Heart left ventricle (tissue), 16 donors: Measurements from ENCODE around the gene CCDC70. TPM values are rescaled to one million over a fixed set of nuclear protein-coding genes. Genes with fewer than 3 reads are reported as not detected.

ENCODE experiments used
- ATAC-seq, 4 donors: fragments of 200-7000 bp; cut with Tn5 transposase; one replicate each; pipeline ENCODE4 v1.9.1; 2020 to 2022; ENCODE audit warnings: moderate library complexity in 4 of 4, mild to moderate bottlenecking in 3 of 4, moderate number of reproducible peaks in 1 of 4
- DNase-seq, 5 donors: peaks; one replicate each; pipeline ENCODE4 v3.0.0-alpha.2; 2020
- H3K27ac ChIP-seq, 12 donors: fragments of 200-600 bp; sonication (generic) in 4 of 12; one replicate each; pipeline versions ENCODE4 v1.5.0 to v1.8.0; 2016 to 2022; ENCODE audit warnings: mild to moderate bottlenecking in 2 of 12
- H3K27me3 ChIP-seq, 9 donors: fragments of 200-600 bp; sonication (generic) in 2 of 9; one replicate each; pipeline versions ENCODE4 v1.5.1 to v1.8.0; 2016 to 2022; ENCODE audit warnings: mild to moderate bottlenecking in 3 of 9
- H3K36me3 ChIP-seq, 9 donors: fragments of 200-600 bp; sonication (generic) in 2 of 9; one replicate each; pipeline versions ENCODE4 v1.5.0 to v1.8.0; 2018 to 2022; ENCODE audit warnings: mild to moderate bottlenecking in 2 of 9
- H3K4me1 ChIP-seq, 12 donors: fragments of 200-600 bp; sonication (generic) in 4 of 12; one replicate each; pipeline versions ENCODE4 v1.5.0 to v1.8.0; 2016 to 2022; ENCODE audit warnings: mild to moderate bottlenecking in 3 of 12
- H3K4me3 ChIP-seq, 12 donors: fragments of 200-600 bp; sonication (generic) in 4 of 12; one replicate each; pipeline versions ENCODE4 v1.5.0 to v1.8.0; 2017 to 2022; ENCODE audit warnings: mild to moderate bottlenecking in 9 of 12, moderate library complexity in 4 of 12
- H3K9me3 ChIP-seq, 12 donors: fragments of 200-600 bp; sonication (generic) in 4 of 12; one replicate each; pipeline versions ENCODE4 v1.5.0 to v1.8.0; 2016 to 2022; ENCODE audit warnings: mild to moderate bottlenecking in 1 of 12
- CTCF ChIP-seq, 12 donors: fragments of 200-600 bp; sonication (generic) in 4 of 12; IDR thresholded peaks; one replicate each; pipeline versions ENCODE4 v1.5.0 to v1.8.0; 2018 to 2022; ENCODE audit warnings: antibody characterized with exemption in 12 of 12, mild to moderate bottlenecking in 5 of 12
- POLR2A ChIP-seq, 2 donors: fragments of 450-650 bp; IDR thresholded peaks; one replicate each; pipeline ENCODE4 v1.6.1; 2017; ENCODE audit warnings: antibody characterized with exemption in 2 of 2, mild to moderate bottlenecking in 2 of 2, moderate library complexity in 2 of 2
- WGBS, 4 donors: extraction: QIAGEN DNeasy Blood & Tissue Kit in 2 of 4; methylation state at CpG; one replicate each; pipeline versions ENCODE4 v1.1.5 to v1.1.7; 2013 to 2018; 5-methylcytosine and 5-hydroxymethylcytosine counted together
- intact Hi-C, 10 donors: fragments of 100-400 bp; cut with DNase I; formaldehyde crosslinking; loops; one replicate each; pipeline versions ENCODE4 v1.11.1 to v1.14.2; 2022
- polyA plus RNA-seq, 2 donors: library from polyadenylated mRNA; stranded (reverse); fragments of 200-250 nt; gene quantifications; one replicate each; pipeline ENCODE4 v1.2.3, GENCODE V29; 2013
- total RNA-seq, 9 donors: library from RNA; depleted of rRNA in 2 of 9; stranded (reverse); fragments of >200 nt in 2 of 9; fragmentation: NEBNext Ultra II Directional in 3 of 9; extraction: Animal tissue kit (Norgen Biotek cat#: 25700) in 3 of 9; gene quantifications; one replicate each; pipeline versions ENCODE4 v1.1.0 to v1.2.4, GENCODE V29; 2016 to 2023
- donor health status: ischemic (EF 13 %, LVEDD 7.1; RV severe dilation, severe dysfunction).
- donor health status: healthy with polysubstance abuse.
- donor health status: DM: no; HTN: yes; CAD: no.
- donor health status: DM: no; HTN: no; CAD: no.
- donor health status: ischemic (EF 25% LVEDD 6.9; RV normal size, moderate dysfunction).
- donor health status: ischemic (EF 25% LVEDD 5.7; RV mildly dilated, moderate dysfunction).
- donor health status: healthy.
- donor health status: DM: yes; HTN: yes; CAD: no.
- donor health status: ischemic (EF 35%, LVEDD 5.7; RV mildly dilated, moderate dysfunction).
- donor health status: nonischemic (EF 11% LVEDD 7.7; RV severe dilation, severe dysfunction).
- donor health status: DM: yes; HTN: yes; CAD: no.
- donor health status: PGD.
- donor health status: ischemic (EF 29% LVEDD 5.4; RV normal size, mild dysfunction).
- donor health status: nonischemic (EF 23%, LVEDD 6.1; RV moderate dilation, normal function).

Gene CCDC70
- total and polyA plus RNA-seq, 11 donors, result not detected

DNA sequence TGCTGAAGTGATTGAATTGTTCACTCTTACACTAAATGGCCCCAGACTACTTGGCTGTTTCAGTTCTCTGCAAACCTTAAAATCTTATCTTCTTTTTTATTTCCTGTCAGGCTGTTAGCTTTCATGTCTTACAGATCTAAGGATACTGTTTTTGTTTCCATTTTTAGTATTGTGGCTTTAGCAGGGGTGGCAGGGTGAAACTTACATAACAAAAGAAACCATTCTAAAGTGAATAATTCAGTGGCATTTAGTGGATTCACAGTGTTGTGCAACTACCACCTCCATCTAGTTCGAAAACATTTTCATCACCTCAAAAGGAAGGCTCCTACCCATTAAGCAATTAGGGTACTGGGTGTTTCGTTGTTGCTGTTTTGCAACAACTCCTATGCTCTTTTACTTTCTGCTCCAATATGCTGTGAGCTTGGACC, 36.6 kb upstream of the CCDC70 start:
- Histone ChIP-seq H3K36me3 (no peaks in the 10 kb centered on the region), H3K4me3 (peak overlapping the region in 1 of 12 donors; percentile 36), H3K27me3 (no peaks in the 10 kb centered on the region), H3K9me3 (no peaks in the 10 kb centered on the region), H3K27ac (peak overlapping the region in 11 of 12 donors; percentile 13 to 83 (median 67)), H3K4me1 (peaks cover 3 to 73% (median 40%) of the 10 kb centered on the region in 12 donors)
- DNase-seq (no peak), ATAC-seq (peak in 2 of 4 donors; percentile 27 to 52)
- intact Hi-C loops, result no loop called here
- no peak for TF ChIP-seq POLR2A (IDR thresholded peaks at IDR 0.05)
- TF ChIP-seq CTCF (IDR thresholded peaks at IDR 0.05), result no peak
- 60 to 75% (median 69%) methylated on average over 2 of the region's 2 CpGs for WGBS, 4 donors

- no peak for ATAC-seq
- Histone ChIP-seq H3K27ac (peak overlapping the region in 11 of 12 donors; percentile 52 to 83 (median 67)), H3K27me3 (no peaks in the 10 kb centered on the region), H3K4me3 (peak overlapping the region in 1 of 12 donors; percentile 8), H3K4me1 (peaks cover 3 to 72% (median 40%) of the 10 kb centered on the region in 12 donors), H3K36me3 (no peaks in the 10 kb centered on the region), H3K9me3 (no peaks in the 10 kb centered on the region)
- no peak for DNase-seq
- intact Hi-C loops, result no loop called here
- 80 to 84% (median 80%) methylated on average over 10 of the region's 10 CpGs for WGBS, 4 donors
- no peak for TF ChIP-seq CTCF (IDR thresholded peaks at IDR 0.05)
- no peak for TF ChIP-seq POLR2A (IDR thresholded peaks at IDR 0.05)
These were observed 36.0 kb upstream of the CCDC70 start for GRCh38 chr13:51825681-51826254.

DNA sequence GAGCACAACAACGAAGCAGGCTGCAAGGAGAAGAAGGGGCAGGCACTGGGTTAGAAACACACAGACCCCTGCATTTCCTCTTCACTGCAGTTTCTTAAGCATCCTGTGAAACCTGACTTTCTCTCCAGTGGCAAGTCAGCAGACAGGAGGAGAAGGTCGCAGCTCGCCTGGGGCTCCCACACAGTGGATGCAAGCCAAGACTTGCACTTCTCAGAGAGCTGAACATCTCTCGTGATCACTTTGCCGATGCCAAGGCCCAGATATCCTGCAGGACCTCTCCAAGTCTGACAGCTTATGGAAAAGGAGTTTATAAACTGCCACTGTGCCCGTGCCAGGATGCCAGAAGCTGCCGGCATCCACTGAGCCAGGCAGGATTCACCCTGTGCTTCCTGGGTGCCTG, 35.2 kb upstream of the CCDC70 start:
- Histone ChIP-seq H3K9me3 (no peaks in the 10 kb centered on the region), H3K27me3 (no peaks in the 10 kb centered on the region), H3K4me1 (peaks cover 3 to 64% (median 37%) of the 10 kb centered on the region in 12 donors), H3K36me3 (no peaks in the 10 kb centered on the region), H3K4me3 (peak overlapping the region in 4 of 12 donors; percentile 3 to 16 (median 10)), H3K27ac (peak overlapping the region; percentile 13 to 83 (median 67))
- intact Hi-C loops, result no loop called here
- ATAC-seq (peak; percentile 81 to 90 (median 84)), DNase-seq (peak; percentile 64 to 90 (median 76))
- WGBS, 4 donors, result 13 to 24% (median 20%) methylated on average over 7 of the region's 7 CpGs
- TF ChIP-seq POLR2A (IDR thresholded peaks at IDR 0.05) (no peak), CTCF (IDR thresholded peaks at IDR 0.05) (no peak)

- WGBS, 4 donors, result 30 to 43% (median 41%) methylated on average over 4 of the region's 4 CpGs
- intact Hi-C loops, result no loop called here
- DNase-seq, result no peak
- Histone ChIP-seq H3K36me3 (no peaks in the 10 kb centered on the region), H3K4me1 (peaks cover 3 to 58% (median 37%) of the 10 kb centered on the region in 12 donors), H3K27me3 (no peaks in the 10 kb centered on the region), H3K9me3 (no peaks in the 10 kb centered on the region), H3K4me3 (no peak overlapping the region), H3K27ac (peak overlapping the region; percentile 13 to 83 (median 67))
- ATAC-seq, result no peak
- TF ChIP-seq CTCF (IDR thresholded peaks at IDR 0.05), result no peak
- no peak for TF ChIP-seq POLR2A (IDR thresholded peaks at IDR 0.05)
These were observed 34.5 kb upstream of the CCDC70 start for GRCh38 chr13:51827254-51827653.
